Right atrium auricular region (tissue), 2 donors: ENCODE data around the gene ZNF597. TPM values are rescaled to one million over a fixed set of nuclear protein-coding genes. Genes with fewer than 3 reads are reported as not detected.
A peak's percentile ranks its signal among the peaks of the same experiment; 100 is the strongest.

Experiments used
- DNase-seq: peaks from one replicate; pipeline ENCODE4 v3.0.0-alpha.2; 2019; ENCODE audit warnings: low spot score
- H3K27ac ChIP-seq, 2 donors: fragments of 200-600 bp; sonication (generic); 1 replicate in 1 of 2; 2 replicates in 1 of 2; pipeline ENCODE4 v1.5.1; 2016 to 2019
- H3K27me3 ChIP-seq, 2 donors: fragments of 200-600 bp; sonication (generic); one replicate each; pipeline versions ENCODE4 v1.5.1 to v1.6.0; 2017 to 2019
- H3K36me3 ChIP-seq: fragments of 200-600 bp; sonication (generic); one replicate; pipeline ENCODE4 v1.5.1; 2016
- H3K4me1 ChIP-seq, 2 donors: fragments of 200-600 bp; sonication (generic); one replicate each; pipeline versions ENCODE4 v1.5.1 to v1.6.0; 2017 to 2019
- H3K4me3 ChIP-seq, 2 donors: fragments of 200-600 bp; sonication (generic); 1 replicate in 1 of 2; 2 replicates in 1 of 2; pipeline ENCODE4 v1.5.1; 2017 to 2019; ENCODE audit warnings: mild to moderate bottlenecking in 1 of 2, moderate library complexity in 1 of 2
- H3K9me3 ChIP-seq, 2 donors: fragments of 200-600 bp; sonication (generic); one replicate each; pipeline ENCODE4 v1.5.1; 2019
- CTCF ChIP-seq, 2 donors: fragments of 200-600 bp; sonication (generic); IDR thresholded peaks; one replicate each; pipeline ENCODE4 v1.5.1; 2019; ENCODE audit warnings: antibody characterized with exemption in 2 of 2
- total RNA-seq, 2 donors: library from RNA; depleted of rRNA; stranded (reverse); fragments of >200 nt; gene quantifications; one replicate each; pipeline ENCODE4 v1.1.0, GENCODE V29; 2016

The ZNF597 gene
- total RNA-seq, 2 donors from 2014 or later: 1.3 to 2.2 TPM

GRCh38 chr16:3481696-3482658 is 38.7 kb upstream of the ZNF597 start:
- no peak for TF ChIP-seq CTCF (IDR thresholded peaks at IDR 0.05)
- Histone ChIP-seq H3K36me3 (peaks cover 68% of the 10 kb centered on the region), H3K4me1 (peaks cover 0 to 12% of the 10 kb centered on the region in 2 donors), H3K27ac (peak overlapping the region in 1 of 2 donors; percentile 16), H3K27me3 (no peaks in the 10 kb centered on the region), H3K9me3 (no peaks in the 10 kb centered on the region), H3K4me3 (no peak overlapping the region)
- DNase-seq: no peak

GRCh38 chr16:3480901-3481695 is 37.8 kb upstream of the ZNF597 start:
- no peaks in the 10 kb centered on the region for H3K9me3 ChIP-seq
- H3K27me3 ChIP-seq: no peaks in the 10 kb centered on the region
- H3K4me1 ChIP-seq: peaks cover 0 to 15% of the 10 kb centered on the region in 2 donors
- peaks cover 63% of the 10 kb centered on the region for H3K36me3 ChIP-seq
- peak overlapping the region in 1 of 2 donors; percentile 16 for H3K27ac ChIP-seq
- H3K4me3 ChIP-seq: no peak overlapping the region
- TF ChIP-seq CTCF (IDR thresholded peaks at IDR 0.05): no peak
- no peak for DNase-seq

- H3K27ac ChIP-seq: no peak overlapping the region
- H3K4me3 ChIP-seq: no peak overlapping the region
- H3K9me3 ChIP-seq: no peaks in the 10 kb centered on the region
- peaks cover 50% of the 10 kb centered on the region for H3K36me3 ChIP-seq
- peaks cover 0 to 25% of the 10 kb centered on the region in 2 donors for H3K4me1 ChIP-seq
- TF ChIP-seq CTCF (IDR thresholded peaks at IDR 0.05): no peak
- DNase-seq: no peak
- H3K27me3 ChIP-seq: no peaks in the 10 kb centered on the region
Measured at GRCh38 chr16:3479654-3480216, 36.4 kb upstream of the ZNF597 start.

GRCh38 chr16:3478242-3478925 is 35.1 kb upstream of the ZNF597 start:
- TF ChIP-seq CTCF (IDR thresholded peaks at IDR 0.05): no peak
- peaks cover 0 to 37% of the 10 kb centered on the region in 2 donors for H3K4me1 ChIP-seq
- H3K4me3 ChIP-seq: no peak overlapping the region
- H3K9me3 ChIP-seq: no peaks in the 10 kb centered on the region
- no peak for DNase-seq
- H3K36me3 ChIP-seq: peaks cover 36% of the 10 kb centered on the region
- no peak overlapping the region for H3K27ac ChIP-seq
- H3K27me3 ChIP-seq: no peaks in the 10 kb centered on the region

DNA sequence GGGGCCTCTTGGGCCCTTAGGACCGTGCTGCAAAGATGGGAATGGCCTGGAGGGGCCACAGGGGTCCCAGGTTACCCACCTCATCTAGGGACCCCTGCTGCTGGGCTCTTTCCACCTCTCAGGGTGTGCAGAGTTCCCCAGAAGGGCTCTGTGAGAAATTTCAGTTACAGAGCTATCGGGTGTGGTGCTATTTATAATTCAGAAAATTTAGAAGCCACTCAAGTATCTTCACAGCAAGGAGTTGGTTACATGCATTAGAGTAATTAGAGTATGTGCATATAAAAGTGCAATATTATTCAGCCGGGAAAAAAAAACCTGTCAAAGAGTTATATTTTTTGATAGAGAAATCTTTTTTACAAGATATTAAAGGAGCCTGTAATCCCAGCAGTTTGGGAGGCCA is 33.1 kb upstream of the ZNF597 start:
- peaks cover 0 to 31% of the 10 kb centered on the region in 2 donors for H3K4me1 ChIP-seq
- no peaks in the 10 kb centered on the region for H3K27me3 ChIP-seq
- no peak for DNase-seq
- peak overlapping the region in 1 of 2 donors; percentile 35 for H3K27ac ChIP-seq
- H3K4me3 ChIP-seq: no peak overlapping the region
- no peak for TF ChIP-seq CTCF (IDR thresholded peaks at IDR 0.05)
- H3K9me3 ChIP-seq: no peaks in the 10 kb centered on the region
- peaks cover 17% of the 10 kb centered on the region for H3K36me3 ChIP-seq
